Measurements from ENCODE around the gene STK32B.
"Not testable (repeated sequence)": the region's sequence is repeated elsewhere in the genome, so short reads cannot be mapped to it uniquely, and the experiment has no call there.

The STK32B gene

GRCh38 chr4:5165420-5166369, 114.4 kb downstream of the STK32B start:
- DNase-seq: no peak

GRCh38 chr4:5166377-5166776, 115.1 kb downstream of the STK32B start:
- DNase-seq: no peak

- DNase-seq: no peak
These were observed 117.6 kb downstream of the STK32B start for GRCh38 chr4:5168891-5169290.

DNA sequence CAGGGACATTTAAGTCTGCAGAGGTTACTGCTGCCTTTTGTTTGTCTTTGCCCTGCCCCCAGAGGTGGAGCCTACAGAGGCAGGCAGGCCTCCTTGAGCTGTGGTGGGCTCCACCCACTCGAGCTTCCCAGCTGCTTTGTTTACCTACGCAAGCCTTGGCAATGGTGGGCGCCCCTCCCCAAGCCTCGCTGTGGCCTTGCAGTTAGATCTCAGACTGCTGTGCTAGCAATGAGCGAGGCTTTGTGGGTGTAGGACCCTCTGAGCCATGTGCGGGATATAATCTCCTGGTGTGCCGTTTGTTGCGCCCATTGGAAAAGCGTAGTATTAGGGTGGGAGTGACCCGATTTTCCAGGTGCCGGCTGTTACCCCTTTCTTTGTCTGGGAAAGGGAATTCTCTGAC, 124.6 kb downstream of the STK32B start:
- not testable (repeated sequence) for DNase-seq

GRCh38 chr4:5184606-5185005, 133.3 kb downstream of the STK32B start:
- no peak for DNase-seq

DNA sequence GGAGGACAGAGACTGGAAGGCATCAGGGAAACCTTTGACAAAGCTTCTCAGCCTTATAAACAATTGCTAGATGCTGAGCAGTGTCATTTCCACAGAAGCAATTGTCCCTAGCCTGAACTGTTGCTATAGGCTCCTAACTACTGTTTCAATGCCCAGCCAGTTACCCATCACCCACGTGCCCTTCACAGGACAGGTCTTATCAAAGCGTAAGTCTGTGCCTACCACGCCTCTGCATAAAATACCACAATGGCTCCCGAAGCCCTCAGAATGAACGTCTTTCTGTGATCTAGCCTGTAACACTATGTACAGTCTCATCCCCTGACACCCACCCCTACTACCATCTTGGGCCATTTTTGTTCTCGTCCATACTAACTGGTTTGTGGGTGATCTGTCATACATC, 134.3 kb downstream of the STK32B start:
- no peak for DNase-seq

- DNase-seq: no peak
These were observed 135.2 kb downstream of the STK32B start for GRCh38 chr4:5186271-5187064.

GRCh38 chr4:5188130-5188529, 136.8 kb downstream of the STK32B start:
- DNase-seq: no peak

DNA sequence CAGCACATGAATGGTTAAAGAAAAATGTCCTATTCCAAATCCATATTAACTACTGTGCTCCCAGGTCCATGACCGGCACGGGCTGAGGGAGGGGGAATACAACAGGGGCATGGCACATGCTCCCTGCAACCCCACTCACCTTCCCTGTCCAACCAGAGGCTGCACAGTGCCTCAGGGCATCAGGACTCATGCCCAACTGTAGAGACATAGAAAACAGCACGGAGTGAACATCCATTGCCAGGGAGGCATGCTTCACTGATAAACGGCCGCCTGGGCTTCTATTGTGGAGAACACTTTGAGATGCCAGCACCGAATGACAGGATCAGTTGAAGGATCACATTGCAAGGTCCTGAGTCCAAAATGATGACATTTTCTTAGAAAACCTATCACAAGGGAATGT, 140.6 kb downstream of the STK32B start:
- DNase-seq: no peak

GRCh38 chr4:5192271-5192670, 141.0 kb downstream of the STK32B start:
- DNase-seq: no peak

GRCh38 chr4:5192678-5193077, 141.4 kb downstream of the STK32B start:
- no peak for DNase-seq

DNA sequence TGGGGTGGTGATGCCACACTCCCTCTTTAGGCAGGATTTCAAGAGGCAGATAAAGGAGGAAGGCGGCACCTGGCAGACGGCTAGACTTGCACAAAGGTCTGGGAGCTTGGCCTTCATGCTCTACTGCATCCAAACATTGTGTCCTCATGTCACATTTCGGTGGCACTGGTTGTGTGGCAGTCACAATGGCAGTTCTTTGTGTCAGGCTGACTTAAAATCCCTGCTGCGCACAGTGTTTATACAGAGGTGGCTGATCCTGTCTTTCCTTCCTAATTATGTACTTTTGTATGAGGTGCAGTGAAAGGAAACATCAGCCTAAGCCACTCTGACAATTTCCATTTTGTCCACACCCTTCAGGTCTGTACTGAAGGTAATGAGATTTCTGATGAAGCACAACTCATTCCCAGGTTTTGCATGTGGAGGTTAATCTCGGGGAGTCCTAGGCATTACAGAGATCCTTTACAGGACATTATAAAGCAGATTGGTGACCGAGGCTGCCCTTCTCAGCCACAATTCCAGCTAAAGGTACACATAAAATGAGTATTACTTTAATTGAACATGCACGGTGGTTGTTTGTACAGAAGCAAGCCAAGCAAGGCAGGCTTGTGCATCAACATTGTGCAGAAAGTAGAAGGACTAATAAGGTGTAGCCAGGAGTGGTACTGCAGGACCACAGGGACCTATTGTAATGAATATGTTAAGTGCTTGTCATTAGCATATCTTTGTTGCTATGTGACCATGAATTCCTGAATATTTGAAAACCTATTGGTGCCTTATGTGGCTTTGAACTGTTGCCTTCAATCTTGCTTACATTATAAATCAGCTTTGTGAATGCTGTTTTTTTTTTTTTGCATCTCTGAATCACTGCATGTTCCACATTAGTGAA, 147.6 kb downstream of the STK32B start:
- no peak for DNase-seq

GRCh38 chr4:5199912-5200311, 148.6 kb downstream of the STK32B start:
- DNase-seq: no peak

- no peak for DNase-seq
These were observed 149.2 kb downstream of the STK32B start for GRCh38 chr4:5200513-5200912.

DNA sequence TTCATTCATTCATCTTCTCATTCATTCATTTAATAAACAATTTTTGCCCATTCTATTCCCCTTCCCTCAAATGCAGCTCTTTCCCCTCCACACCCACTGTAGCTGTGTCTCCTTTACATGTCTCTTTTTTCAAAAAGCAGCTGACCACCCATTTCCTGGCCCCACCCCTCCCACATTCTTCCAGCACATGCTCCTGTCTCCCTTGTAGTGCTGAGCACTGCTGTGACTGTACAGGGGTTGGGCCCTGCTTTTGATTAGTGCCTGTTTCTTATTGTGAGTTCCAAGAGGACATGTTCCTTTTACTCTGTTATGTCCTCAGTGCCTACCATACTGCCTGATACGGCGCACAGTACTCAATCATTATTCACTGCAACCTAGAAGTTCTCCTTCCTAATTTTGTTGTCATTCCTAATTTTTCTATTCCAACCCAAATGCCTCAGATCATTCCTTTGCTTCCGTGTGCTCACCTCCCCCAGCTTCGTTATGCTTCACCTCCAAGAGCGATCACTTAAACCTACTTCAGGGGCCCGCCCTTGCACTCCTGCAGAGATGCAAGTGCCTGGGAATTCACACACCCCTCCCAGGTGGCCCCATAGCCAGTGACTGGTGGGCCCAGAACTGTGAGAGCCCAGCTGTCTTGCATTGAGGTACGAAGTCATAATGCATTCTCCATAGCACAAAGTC, 152.2 kb downstream of the STK32B start:
- DNase-seq: no peak

- DNase-seq: no peak
These were observed 152.7 kb downstream of the STK32B start for GRCh38 chr4:5203993-5204310.

DNA sequence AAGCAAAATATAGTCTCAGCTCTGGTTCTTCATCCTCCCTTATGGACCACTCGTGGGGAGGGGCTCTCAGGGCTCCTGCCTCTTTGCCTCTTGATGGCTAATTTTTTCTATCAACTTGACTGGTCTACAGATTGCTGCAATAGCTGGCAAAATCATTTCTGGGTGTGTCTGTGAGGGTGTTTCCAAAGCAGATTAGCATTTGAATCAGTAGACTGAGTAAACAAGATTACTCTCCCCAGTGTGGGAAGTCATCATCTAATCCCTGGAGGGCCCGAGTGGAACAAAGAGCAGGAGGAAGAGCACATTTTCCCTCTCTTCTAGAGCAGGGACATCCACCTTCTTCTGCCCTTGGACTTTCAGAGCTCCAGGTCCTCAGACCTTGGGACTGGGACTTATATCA, 153.5 kb downstream of the STK32B start:
- DNase-seq: no peak

- no peak for DNase-seq
These were observed 154.9 kb downstream of the STK32B start for GRCh38 chr4:5206016-5206790.

DNA sequence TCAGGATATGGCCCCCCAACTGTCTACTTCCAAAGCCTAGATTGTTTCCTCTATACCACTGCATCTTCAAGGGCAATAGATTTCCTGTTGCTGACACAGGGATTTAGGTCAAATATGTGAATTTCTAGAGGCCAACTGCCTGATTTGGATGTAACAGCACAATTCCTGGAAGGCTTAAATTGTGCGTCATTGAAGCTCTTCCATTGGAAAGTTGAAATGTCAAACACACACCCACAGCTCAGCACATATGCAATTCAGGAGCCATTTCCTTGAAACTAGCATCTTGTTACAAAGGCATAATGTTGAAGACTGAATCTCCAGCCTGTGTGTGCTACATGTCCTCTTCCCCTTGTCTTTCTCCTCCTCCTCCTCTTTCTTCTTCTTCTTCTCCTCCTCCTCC, 158.6 kb downstream of the STK32B start:
- DNase-seq: no peak

DNA sequence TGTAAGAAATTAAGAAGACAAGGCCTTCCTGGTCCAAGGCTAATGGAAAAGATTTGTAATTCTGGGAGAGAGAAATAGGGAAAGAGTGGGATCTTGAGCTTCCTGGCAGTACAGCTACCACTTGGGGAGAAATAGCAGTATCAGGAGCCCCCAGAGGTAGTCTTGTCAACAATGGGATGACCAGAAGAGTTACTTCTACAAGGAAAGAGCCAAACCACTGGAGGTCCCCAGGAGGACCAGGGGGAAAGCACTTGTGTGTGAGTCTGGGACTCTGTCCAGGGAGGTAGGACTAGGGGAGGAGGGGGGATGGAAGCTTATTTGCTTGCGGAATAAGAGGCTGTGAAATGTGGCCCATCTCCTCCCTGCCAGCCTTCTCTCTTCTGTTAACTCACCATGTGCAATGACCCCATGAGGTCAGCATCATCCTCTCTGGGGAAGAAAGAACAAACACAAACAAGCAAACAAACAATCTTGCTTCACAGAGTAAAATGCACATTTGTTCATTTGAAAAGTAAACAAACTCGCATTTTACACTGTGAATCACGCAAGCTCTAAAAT, 160.1 kb downstream of the STK32B start:
- DNase-seq: no peak

DNA sequence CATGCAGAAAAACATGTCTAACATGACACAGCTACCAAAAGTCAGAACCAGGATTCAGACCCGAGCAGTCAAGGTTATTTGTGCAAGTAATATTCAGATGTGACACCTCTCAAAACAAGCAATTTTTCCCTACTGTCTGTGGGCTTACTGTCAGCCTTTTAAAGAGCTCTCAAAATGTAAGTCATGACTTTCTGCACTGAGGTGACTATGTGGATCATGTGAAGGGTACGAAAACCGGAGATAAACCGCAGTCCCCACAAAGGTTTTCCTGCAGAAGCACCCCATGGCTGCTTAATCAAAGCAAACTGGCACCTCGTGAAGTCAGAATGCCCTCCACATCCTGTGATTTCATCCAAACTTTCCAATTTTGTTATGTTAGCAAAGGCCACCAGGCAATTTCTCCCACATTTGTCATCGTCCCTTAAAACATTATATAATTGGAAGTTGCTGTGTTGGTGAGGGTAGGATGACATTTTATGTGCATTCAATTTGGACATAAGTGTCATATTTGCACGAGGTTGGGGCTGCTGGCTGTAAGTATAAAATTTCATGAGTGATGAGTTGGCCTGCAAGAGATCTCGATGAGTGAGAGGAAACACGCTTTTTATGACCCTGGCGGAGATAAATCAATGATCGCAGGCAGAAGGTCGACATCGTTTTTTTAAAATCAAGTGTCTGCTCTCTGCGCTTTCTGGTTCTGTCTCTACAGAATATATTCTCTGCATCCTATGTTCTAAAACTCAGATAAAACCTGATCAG, 161.2 kb downstream of the STK32B start:
- DNase-seq: no peak
